IMR-90 (cell line): ENCODE measurements around the gene PSD2. TPM values are rescaled to one million over a fixed set of nuclear protein-coding genes. Genes with fewer than 3 reads are reported as not detected.

Source experiments
- ATAC-seq: fragments of 200-7000 bp; cut with Tn5 transposase; 2 replicates; pipeline ENCODE4 v1.9.1; 2020; ENCODE audit warnings: low read depth, mild to moderate bottlenecking, moderate library complexity
- BruUV-seq: library from RNA; stranded (reverse); fragments of 400-500 nt; replicated peaks from 2 replicates; lab custom pipeline; 2021; lab: Mats Ljungman, UMichigan
- CTCF ChIA-PET: fragments of 300-600 bp; formaldehyde crosslinking; extraction: SDS; loops from one replicate; lab custom pipeline; 2021; ENCODE audit warnings: antibody characterized with exemption; lab: Yijun Ruan, JAX
- POLR2A ChIA-PET: fragments of 300-600 bp; sonication (Branson Sonifier 250); formaldehyde crosslinking; loops from one replicate; lab custom pipeline; 2022; ENCODE audit warnings: antibody characterized with exemption; ENCODE audit not compliant: unreplicated experiment; lab: Charles Lee
- DNase-seq: peaks from one replicate; pipeline ENCODE4 v3.0.0; 2013
- H2AFZ ChIP-seq: replicated peaks from 2 replicates; pipeline ENCODE3; 2013; ENCODE audit warnings: low read length, mild to moderate bottlenecking; ENCODE audit not compliant: poor library complexity
- H2AK5ac ChIP-seq: 2 replicates; pipeline ENCODE4 v1.6.1; 2013; ENCODE audit warnings: low read depth, low read length, inconsistent platforms
- H2AK9ac ChIP-seq: replicated peaks from 2 replicates; pipeline ENCODE3; 2013; ENCODE audit warnings: mild to moderate bottlenecking, low read depth, low read length, moderate library complexity; ENCODE audit not compliant: poor library complexity
- H2BK120ac ChIP-seq: 2 replicates; pipeline ENCODE4 v1.6.1; 2013; ENCODE audit warnings: low read depth, low read length, inconsistent platforms
- H2BK15ac ChIP-seq: 3 replicates; pipeline ENCODE4 v1.6.1; 2013; ENCODE audit warnings: low read depth, low read length, inconsistent platforms
- H2BK20ac ChIP-seq: 2 replicates; pipeline ENCODE4 v1.6.1; 2013; ENCODE audit warnings: low read depth, mild to moderate bottlenecking, inconsistent platforms, low read length, moderate library complexity
- H2BK5ac ChIP-seq: 2 replicates; pipeline ENCODE4 v1.6.1; 2013; ENCODE audit warnings: mild to moderate bottlenecking, low read depth, low read length, inconsistent platforms; ENCODE audit not compliant: poor library complexity, severe bottlenecking
- H3K14ac ChIP-seq: replicated peaks from 2 replicates; pipeline ENCODE4 v1.6.1; 2013; ENCODE audit warnings: low read depth, low read length, inconsistent platforms
- H3K18ac ChIP-seq: 2 replicates; pipeline ENCODE4 v1.6.1; 2013; ENCODE audit warnings: low read depth, low read length, control low read depth
- H3K23ac ChIP-seq: 2 replicates; pipeline ENCODE4 v1.6.1; 2013; ENCODE audit warnings: low read depth, low read length, inconsistent platforms
- H3K27ac ChIP-seq: 2 replicates; pipeline ENCODE4 v1.5.1; 2013; ENCODE audit warnings: mild to moderate bottlenecking, control low read depth, low read length; ENCODE audit not compliant: insufficient read depth
- H3K27me3 ChIP-seq: 2 replicates; pipeline ENCODE4 v1.6.1; 2013; ENCODE audit warnings: low read length; ENCODE audit not compliant: control insufficient read depth, insufficient read depth
- H3K36me3 ChIP-seq: 2 replicates; pipeline ENCODE4 v1.6.1; 2013; ENCODE audit warnings: low read length, mixed read lengths; ENCODE audit not compliant: control insufficient read depth, insufficient read depth
- H3K4ac ChIP-seq: 2 replicates; pipeline ENCODE4 v1.6.1; 2013; ENCODE audit warnings: low read depth, low read length, inconsistent platforms
- H3K4me1 ChIP-seq: 2 replicates; pipeline ENCODE4 v1.6.1; 2013; ENCODE audit warnings: low read length, mixed read lengths; ENCODE audit not compliant: control insufficient read depth, insufficient read depth
- H3K4me2 ChIP-seq: 2 replicates; pipeline ENCODE4 v1.6.1; 2013; ENCODE audit warnings: low read depth, mild to moderate bottlenecking, control low read depth, low read length, moderate library complexity
- H3K4me3 ChIP-seq: 2 replicates; pipeline ENCODE4 v1.5.1; 2013; ENCODE audit warnings: low read depth, mild to moderate bottlenecking, control low read depth, low read length, moderate library complexity; ENCODE audit not compliant: insufficient read depth
- H3K56ac ChIP-seq: 2 replicates; pipeline ENCODE4 v1.6.1; 2013; ENCODE audit warnings: low read length, inconsistent platforms; ENCODE audit not compliant: insufficient read depth; ENCODE audit errors: extremely low read depth
- H3K79me1 ChIP-seq, 2 experiments: 2 replicates each; pipeline ENCODE4 v1.6.1; 2013; ENCODE audit warnings: low read length in 2 of 2, inconsistent platforms in 1 of 2, low read depth in 1 of 2
- H3K9ac ChIP-seq: 2 replicates; pipeline ENCODE4 v1.6.1; 2013; ENCODE audit warnings: low read depth, low read length, control low read depth
- H3K9me1 ChIP-seq: 2 replicates; pipeline ENCODE4 v1.6.1; 2013; ENCODE audit warnings: low read length, inconsistent platforms; ENCODE audit not compliant: insufficient read depth
- H3K9me3 ChIP-seq: 2 replicates; pipeline ENCODE4 v1.6.1; 2013; ENCODE audit warnings: low read length; ENCODE audit not compliant: control insufficient read depth, insufficient read depth
- H4K20me1 ChIP-seq: 2 replicates; pipeline ENCODE4 v1.6.1; 2013; ENCODE audit warnings: low read length, inconsistent platforms; ENCODE audit not compliant: insufficient read depth
- H4K5ac ChIP-seq: 2 replicates; pipeline ENCODE4 v1.6.1; 2013; ENCODE audit warnings: mild to moderate bottlenecking, low read depth, low read length, control low read depth
- H4K8ac ChIP-seq, 2 experiments: 2 replicates each; pipeline ENCODE4 v1.6.1; 2013; ENCODE audit warnings: low read depth in 2 of 2, low read length in 2 of 2, control low read depth in 1 of 2, inconsistent platforms in 1 of 2
- H4K91ac ChIP-seq: 2 replicates; pipeline ENCODE4 v1.6.1; 2013; ENCODE audit warnings: low read depth, low read length, inconsistent platforms; ENCODE audit not compliant: insufficient read depth
- BHLHE40 ChIP-seq: fragments of 150-350 bp; IDR thresholded peaks from 2 replicates; pipeline ENCODE4 v1.6.1; 2016; ENCODE audit warnings: mild to moderate bottlenecking, low read depth, low read length
- CHD1 ChIP-seq: IDR thresholded peaks from 2 replicates; pipeline ENCODE4 v1.6.1; 2012; ENCODE audit warnings: low read depth, low read length, improper control_type of control experiment
- ELK1 ChIP-seq: fragments of 150-350 bp; IDR thresholded peaks from 2 replicates; pipeline ENCODE4 v1.6.1; 2016; ENCODE audit warnings: low read depth, mild to moderate bottlenecking, low read length, moderate library complexity, borderline replicate concordance
- FOS ChIP-seq: fragments of 150-350 bp; IDR thresholded peaks from 2 replicates; pipeline ENCODE4 v1.6.1; 2016; ENCODE audit warnings: low read depth, low read length
- MAFK ChIP-seq: IDR thresholded peaks from 2 replicates; pipeline ENCODE4 v1.6.1; 2012; ENCODE audit warnings: low read depth, low read length, improper control_type of control experiment
- MAZ ChIP-seq: IDR thresholded peaks from 2 replicates; pipeline ENCODE4 v1.6.1; 2012; ENCODE audit warnings: low read depth, mild to moderate bottlenecking, low read length, improper control_type of control experiment, moderate library complexity, borderline replicate concordance
- MXI1 ChIP-seq: IDR thresholded peaks from 2 replicates; pipeline ENCODE4 v1.6.1; 2012; ENCODE audit warnings: low read depth, mild to moderate bottlenecking, low read length, moderate library complexity, borderline replicate concordance
- NFE2L2 ChIP-seq: fragments of 150-350 bp; IDR thresholded peaks from 2 replicates; pipeline ENCODE4 v1.6.1; 2016; ENCODE audit warnings: low read depth, mild to moderate bottlenecking, low read length
- POLR2A ChIP-seq: IDR thresholded peaks from 2 replicates; pipeline ENCODE4 v1.6.1; 2012; ENCODE audit warnings: mild to moderate bottlenecking, low read depth, low read length
- RCOR1 ChIP-seq: IDR thresholded peaks from 2 replicates; pipeline ENCODE4 v1.6.1; 2012; ENCODE audit warnings: mild to moderate bottlenecking, low read length, improper control_type of control experiment; ENCODE audit not compliant: insufficient replicate concordance
- USF2 ChIP-seq: fragments of 150-350 bp; IDR thresholded peaks from 2 replicates; pipeline ENCODE4 v1.6.1; 2017; ENCODE audit warnings: mild to moderate bottlenecking, antibody characterized with exemption, low read length, low read depth
- WGBS, 2 experiments: methylation state at CpG; one replicate each; pipeline versions ENCODE4 v1.1.5 to v1.1.7; 2013; ENCODE audit warnings: missing lambda C conversion rate in 2 of 2; ENCODE audit not compliant: insufficient read length in 1 of 2; ENCODE audit errors: extremely low coverage in 2 of 2; 5-methylcytosine and 5-hydroxymethylcytosine counted together
- dilution Hi-C: fragments of 300-500 bp; cut with HindIII; formaldehyde crosslinking; loops from one replicate; pipeline ENCODE4 v1.14.3; 2018; ENCODE audit warnings: low sequenced_read_pairs; ENCODE audit not compliant: unreplicated experiment
- in situ Hi-C: fragments of 300-500 bp; cut with MboI; formaldehyde crosslinking; loops from 3 replicates; pipeline ENCODE4 v1.14.3; 2019; ENCODE audit warnings: low sequenced_read_pairs, inconsistent platforms, mixed read lengths
- intact Hi-C: fragments of 100-400 bp; cut with micrococcal nuclease; formaldehyde crosslinking; loops from 2 replicates; pipeline ENCODE4 v1.10.0; 2022
- polyA plus RNA-seq, 3 experiments: library from polyadenylated mRNA; depleted of rRNA; stranded (reverse); fragments of >200 nt; gene quantifications; 2 replicates each; pipeline ENCODE4 v1.2.3, GENCODE V29; 2012; ENCODE audit warnings: low replicate concordance in 1 of 3
- total RNA-seq: library from RNA; depleted of rRNA; stranded (reverse); fragments of >200 nt; gene quantifications from 2 replicates; pipeline ENCODE4 v1.2.3, GENCODE V29; 2012

Gene PSD2
- total and polyA plus RNA-seq, 2 of the 4 experiments (the other 2 are of a cell fraction) = 0.05 TPM; not detected in 1

- ChIA-PET POLR2A (no interaction called here), CTCF (interaction anchor here (2.6 kb wide), 1 partner anchor 75 kb away, joined by 11 read pairs; no protein-coding TSS in a partner anchor)
- dilution Hi-C loops = no loop called here
- H3K23ac ChIP-seq = no peak overlapping the region
- H3K36me3 ChIP-seq = no peaks in the 10 kb centered on the region
- H3K9me3 ChIP-seq = no peaks in the 10 kb centered on the region
- no peak overlapping the region for H3K27ac ChIP-seq
- H4K8ac ChIP-seq = no peak overlapping the region
- no peak overlapping the region for H2BK15ac ChIP-seq
- no peak overlapping the region for H2BK5ac ChIP-seq
- H3K79me1 ChIP-seq = no peaks in the 10 kb centered on the region
- no peak for DNase-seq
- H3K4ac ChIP-seq = no peak overlapping the region
- no peak overlapping the region for H3K56ac ChIP-seq
- no peak for ATAC-seq
- no peak overlapping the region for H2AK9ac ChIP-seq
- no peaks in the 10 kb centered on the region for H3K4me1 ChIP-seq
- 75% methylated on average over 1 of the region's 4 CpGs; no CpG with 5 or more reads in 1 of the 2 experiments for WGBS, 2 experiments
- 0 out of 2 replicates have a peak, but pooled peaks cover under 1% of the 10 kb centered on the region for H3K9me1 ChIP-seq
- intact Hi-C loops = loop anchor here (5.0 kb wide), 1 partner anchor 105 kb away; no protein-coding TSS in a partner anchor
- no peak overlapping the region for H3K18ac ChIP-seq
- no peaks in the 10 kb centered on the region for H4K20me1 ChIP-seq
- no peak overlapping the region for H3K9ac ChIP-seq
- in situ Hi-C loops = no loop called here
- no peak overlapping the region for H2AFZ ChIP-seq
- no peak overlapping the region for H2AK5ac ChIP-seq
- no peak overlapping the region for H4K5ac ChIP-seq
- BruUV-seq = no TSS peak
- no peak overlapping the region for H3K14ac ChIP-seq
- H3K27me3 ChIP-seq = peaks cover 73% of the 10 kb centered on the region
- no peak overlapping the region for H3K4me2 ChIP-seq
- H4K91ac ChIP-seq = no peak overlapping the region
- no peak for TF ChIP-seq BHLHE40
- TF ChIP-seq NFE2L2 = no peak
- TF ChIP-seq RCOR1 = no peak
- TF ChIP-seq USF2 = no peak
- TF ChIP-seq FOS = no peak
- no peak for TF ChIP-seq MAFK
- no peak for TF ChIP-seq MAZ
- no peak for TF ChIP-seq CHD1
- no peak for TF ChIP-seq ELK1
- TF ChIP-seq POLR2A = no peak
- TF ChIP-seq MXI1 = no peak
- no peak overlapping the region for H2BK20ac ChIP-seq
- no peak overlapping the region for H2BK120ac ChIP-seq
- no peak overlapping the region for H3K4me3 ChIP-seq
Measured at GRCh38 chr5:139861889-139862207, 66.2 kb downstream of the PSD2 start.
